ENCODE data around the gene NPFFR1.

NPFFR1 gene

GRCh38 chr10:70283445-70284399 is at the start of gene NPFFR1:
Gene NPFFR1, minus strand, starts transcription at chr10:70284004. Its CDS starts 328 bp downstream, at chr10:70283676.
- no peak for DNase-seq

- DNase-seq: no peak
Observed at GRCh38 chr10:70333268-70333667, 49.5 kb upstream of the NPFFR1 start.

GRCh38 chr10:70331486-70332268 is 47.9 kb upstream of the NPFFR1 start:
- DNase-seq: peak; percentile 32

- DNase-seq: no peak
Observed at GRCh38 chr10:70331160-70331485, 47.3 kb upstream of the NPFFR1 start.

GRCh38 chr10:70330671-70331070 is 46.9 kb upstream of the NPFFR1 start:
- no peak for DNase-seq

GRCh38 chr10:70328967-70329366 is 45.2 kb upstream of the NPFFR1 start:
- no peak for DNase-seq

GRCh38 chr10:70328018-70328417 is 44.2 kb upstream of the NPFFR1 start:
- DNase-seq: no peak

- no peak for DNase-seq
Observed at GRCh38 chr10:70324951-70325781, 41.4 kb upstream of the NPFFR1 start.

- no peak for DNase-seq
Observed at GRCh38 chr10:70324339-70324861, 40.6 kb upstream of the NPFFR1 start.

GRCh38 chr10:70323697-70324338 is 40.0 kb upstream of the NPFFR1 start:
- no peak for DNase-seq

- DNase-seq: no peak
Observed at GRCh38 chr10:70323138-70323696, 39.4 kb upstream of the NPFFR1 start.

GRCh38 chr10:70321897-70322890 is 38.4 kb upstream of the NPFFR1 start:
- DNase-seq: no peak

GRCh38 chr10:70321233-70321632 is 37.4 kb upstream of the NPFFR1 start:
- DNase-seq: no peak

GRCh38 chr10:70320751-70321150 is 36.9 kb upstream of the NPFFR1 start:
- DNase-seq: no peak

GRCh38 chr10:70319824-70320223 is 36.0 kb upstream of the NPFFR1 start:
- no peak for DNase-seq

GRCh38 chr10:70319183-70319582 is 35.4 kb upstream of the NPFFR1 start:
- no peak for DNase-seq

GRCh38 chr10:70317943-70318318 is 34.1 kb upstream of the NPFFR1 start:
- DNase-seq: no peak

GRCh38 chr10:70317272-70317942 is 33.6 kb upstream of the NPFFR1 start:
- no peak for DNase-seq

GRCh38 chr10:70315815-70316214 is 32.0 kb upstream of the NPFFR1 start:
- no peak for DNase-seq

GRCh38 chr10:70315276-70315675 is 31.5 kb upstream of the NPFFR1 start:
- DNase-seq: no peak
